Pancreas (tissue), 10 donors: ENCODE measurements around the gene HSF4. TPM values are rescaled to one million over a fixed set of nuclear protein-coding genes. Genes with fewer than 3 reads are reported as not detected.

Source experiments
- ATAC-seq, 4 donors: fragments of 200-7000 bp; cut with Tn5 transposase; one replicate each; pipeline versions ENCODE4 v1.8.0 to v1.9.1; 2020; ENCODE audit warnings: mild to moderate bottlenecking in 4 of 4, moderate library complexity in 4 of 4
- DNase-seq, 6 donors: peaks; one replicate each; pipeline ENCODE4 v3.0.0-alpha.2; 2020
- FAIRE-seq: peaks from 2 replicates; lab custom pipeline; 2012; peaks lifted over from hg19 to GRCh38; lab: Jason Lieb, UNC
- H3K27ac ChIP-seq, 4 donors: fragments of 200-600 bp; sonication (generic); 1 replicate in 3 of 4; 2 replicates in 1 of 4; pipeline versions ENCODE4 v1.5.0 to v1.8.0; 2020
- H3K27me3 ChIP-seq, 4 donors: fragments of 200-600 bp; one replicate each; pipeline ENCODE4 v1.8.0; 2021
- H3K36me3 ChIP-seq, 3 donors: fragments of 200-600 bp; sonication (generic) in 1 of 3; one replicate each; pipeline versions ENCODE4 v1.5.0 to v1.8.0; 2020 to 2021
- H3K4me1 ChIP-seq, 3 donors: fragments of 200-600 bp; one replicate each; pipeline ENCODE4 v1.8.0; 2021
- H3K4me3 ChIP-seq, 4 donors: fragments of 200-600 bp; sonication (generic) in 2 of 4; one replicate each; pipeline versions ENCODE4 v1.5.0 to v1.8.0; 2020 to 2021
- H3K9me3 ChIP-seq, 4 donors: fragments of 200-600 bp; one replicate each; pipeline ENCODE4 v1.8.0; 2021
- CTCF ChIP-seq, 4 donors: fragments of 200-600 bp; sonication (generic) in 3 of 4; IDR thresholded peaks; one replicate each; pipeline versions ENCODE4 v1.5.0 to v1.8.0; 2021; ENCODE audit warnings: antibody characterized with exemption in 4 of 4
- WGBS, 2 donors: extraction: QIAGEN DNeasy Blood & Tissue Kit; methylation state at CpG; one replicate each; pipeline ENCODE4 v1.1.7; 2013; 5-methylcytosine and 5-hydroxymethylcytosine counted together
- intact Hi-C, 3 donors: fragments of 100-400 bp; cut with DNase I; formaldehyde crosslinking; loops; one replicate each; pipeline versions ENCODE4 v1.11.1 to v1.14.2; 2022
- polyA plus RNA-seq, 2 donors: library from polyadenylated mRNA; stranded (reverse); fragments of 200-250 nt; gene quantifications; one replicate each; pipeline ENCODE4 v1.2.3, GENCODE V29; 2013
- total RNA-seq, 6 donors: library from RNA; stranded (reverse); fragmentation: NEBNext Ultra II Directional in 4 of 6; extraction: Animal tissue kit (Norgen Biotek cat#: 25700) in 4 of 6; gene quantifications; one replicate each; pipeline versions ENCODE4 v1.2.1 to v1.2.4, GENCODE V29; 2021 to 2023
- donor health status: healthy with polysubstance abuse.
- donor health status: DM: no; HTN: no; CAD: no; lungs with moderate emphysema.
- donor health status: DM: no; HTN: no; CAD: no.
- donor health status: control.
- donor health status: control.
- donor health status: Bipolar disorder and iron deficiency.
- donor health status: DM: yes; HTN: yes; CAD: no.
- donor health status: DM: no; HTN: no; CAD: no.
- donor health status: DM: no; HTN: no; CAD: no.
- donor health status: DM: yes; HTN: yes; CAD: no.

HSF4 gene
- total and polyA plus RNA-seq, 8 donors = 34.9 to 330 (median 61.6) TPM

GRCh38 chr16:67145746-67146145 lies 18.8 kb upstream of the HSF4 start:
- WGBS, 2 donors = 96 to 100% methylated on average over 2 of the region's 2 CpGs
- Histone ChIP-seq H3K4me1 (no peaks in the 10 kb centered on the region), H3K36me3 (peaks cover 2 to 31% (median 10%) of the 10 kb centered on the region in 3 donors), H3K27ac (no peak overlapping the region), H3K9me3 (no peaks in the 10 kb centered on the region), H3K4me3 (no peak overlapping the region), H3K27me3 (no peaks in the 10 kb centered on the region)
- TF ChIP-seq CTCF (IDR thresholded peaks at IDR 0.05) = no peak
- DNase-seq (no peak), FAIRE-seq (no peak), ATAC-seq (no peak)
- intact Hi-C loops = loop anchor here in 1 of 3 donors (10.0 kb wide), 1 partner anchor 251 kb away; no protein-coding TSS in a partner anchor

- no peaks in the 10 kb centered on the region for H3K27me3 ChIP-seq
- H3K36me3 ChIP-seq = peaks cover 2 to 21% (median 10%) of the 10 kb centered on the region in 3 donors
- FAIRE-seq = no peak
- WGBS, 2 donors = 84 to 85% methylated on average over 7 of the region's 7 CpGs
- no peak overlapping the region for H3K4me3 ChIP-seq
- no peak overlapping the region for H3K27ac ChIP-seq
- no peaks in the 10 kb centered on the region for H3K9me3 ChIP-seq
- ATAC-seq = no peak
- intact Hi-C loops = loop anchor here in 1 of 3 donors (10.0 kb wide), 1 partner anchor 252 kb away; no protein-coding TSS in a partner anchor
- no peaks in the 10 kb centered on the region for H3K4me1 ChIP-seq
- DNase-seq = no peak
- no peak for TF ChIP-seq CTCF (IDR thresholded peaks at IDR 0.05)
Observed at GRCh38 chr16:67146523-67147357, 17.8 kb upstream of the HSF4 start.

- no peak for TF ChIP-seq CTCF (IDR thresholded peaks at IDR 0.05)
- H3K9me3 ChIP-seq = no peaks in the 10 kb centered on the region
- H3K4me1 ChIP-seq = no peaks in the 10 kb centered on the region
- WGBS, 2 donors = 96 to 98% methylated on average over 4 of the region's 4 CpGs
- no peaks in the 10 kb centered on the region for H3K27me3 ChIP-seq
- DNase-seq (no peak), FAIRE-seq (no peak), ATAC-seq (no peak)
- no peak overlapping the region for H3K27ac ChIP-seq
- H3K4me3 ChIP-seq = no peak overlapping the region
- peaks cover 2 to 14% (median 10%) of the 10 kb centered on the region in 3 donors for H3K36me3 ChIP-seq
- intact Hi-C loops = loop anchor here in 1 of 3 donors (10.0 kb wide), 1 partner anchor 253 kb away; no protein-coding TSS in a partner anchor
Observed at GRCh38 chr16:67147437-67148140, 17.0 kb upstream of the HSF4 start.

- DNase-seq (no peak), ATAC-seq (no peak), FAIRE-seq (no peak)
- H3K4me1 ChIP-seq = no peaks in the 10 kb centered on the region
- intact Hi-C loops = loop anchor here in 1 of 3 donors (10.0 kb wide), 1 partner anchor 253 kb away; no protein-coding TSS in a partner anchor
- H3K27me3 ChIP-seq = no peaks in the 10 kb centered on the region
- no peak for TF ChIP-seq CTCF (IDR thresholded peaks at IDR 0.05)
- H3K27ac ChIP-seq = no peak overlapping the region
- no peaks in the 10 kb centered on the region for H3K9me3 ChIP-seq
- WGBS, 2 donors = 87 to 95% methylated on average over 2 of the region's 2 CpGs
- H3K36me3 ChIP-seq = peaks cover 2 to 12% (median 10%) of the 10 kb centered on the region in 3 donors
- H3K4me3 ChIP-seq = no peak overlapping the region
Observed at GRCh38 chr16:67148221-67148620, 16.3 kb upstream of the HSF4 start.
